ENCODE results near the gene KRTAP5-11. TPM values are rescaled to one million over a fixed set of nuclear protein-coding genes. Genes with fewer than 3 reads are reported as not detected.

The KRTAP5-11 gene
- total RNA-seq, 4 donors from 2014 or later: not detected

- H3K27me3 ChIP-seq: no peaks in the 10 kb centered on the region
- TF ChIP-seq CTCF (IDR thresholded peaks at IDR 0.05) (no peak), POLR2A (IDR thresholded peaks at IDR 0.05) (no peak)
- no peak within 1 kb of the TSS for H3K4me3 ChIP-seq
- DNase-seq: peak in 1 of 3 donors; percentile 22
- no peak within 1 kb of the TSS for H3K27ac ChIP-seq
- H3K4me1 ChIP-seq: no peaks in the 10 kb centered on the region
- H3K9me3 ChIP-seq: no peaks in the 10 kb centered on the region
- H3K36me3 ChIP-seq: no peaks in the 10 kb centered on the region
Measured at GRCh38 chr11:71565263-71565662, 17.4 kb downstream of the KRTAP5-11 start, which contains the start of gene KRTAP5-10. Gene KRTAP5-10, plus strand, starts transcription at chr11:71565563. Its CDS starts 25 bp downstream, at chr11:71565588.

GRCh38 chr11:71564430-71564829 lies 18.2 kb downstream of the KRTAP5-11 start:
- H3K4me1 ChIP-seq: no peaks in the 10 kb centered on the region
- no peak overlapping the region for H3K27ac ChIP-seq
- H3K27me3 ChIP-seq: no peaks in the 10 kb centered on the region
- no peak overlapping the region for H3K4me3 ChIP-seq
- H3K9me3 ChIP-seq: no peaks in the 10 kb centered on the region
- DNase-seq: peak in 1 of 3 donors; percentile 8
- no peaks in the 10 kb centered on the region for H3K36me3 ChIP-seq
- TF ChIP-seq POLR2A (IDR thresholded peaks at IDR 0.05) (no peak), CTCF (IDR thresholded peaks at IDR 0.05) (no peak)

GRCh38 chr11:71563406-71563805 lies 19.3 kb downstream of the KRTAP5-11 start:
- Histone ChIP-seq H3K27ac (no peak overlapping the region), H3K9me3 (no peaks in the 10 kb centered on the region), H3K4me1 (no peaks in the 10 kb centered on the region), H3K36me3 (no peaks in the 10 kb centered on the region), H3K27me3 (no peaks in the 10 kb centered on the region), H3K4me3 (no peak overlapping the region)
- no peak for TF ChIP-seq POLR2A (IDR thresholded peaks at IDR 0.05)
- TF ChIP-seq CTCF (IDR thresholded peaks at IDR 0.05): peak in 3 of 6 experiments; percentile 7 to 27 (median 15)
- DNase-seq: peak in 2 of 3 donors; percentile 19 to 47

GRCh38 chr11:71562120-71562519 lies 20.6 kb downstream of the KRTAP5-11 start:
- DNase-seq: no peak
- TF ChIP-seq POLR2A (IDR thresholded peaks at IDR 0.05) (no peak), CTCF (IDR thresholded peaks at IDR 0.05) (no peak)
- no peaks in the 10 kb centered on the region for H3K27me3 ChIP-seq
- H3K4me3 ChIP-seq: no peak overlapping the region
- H3K36me3 ChIP-seq: no peaks in the 10 kb centered on the region
- H3K4me1 ChIP-seq: no peaks in the 10 kb centered on the region
- no peaks in the 10 kb centered on the region for H3K9me3 ChIP-seq
- H3K27ac ChIP-seq: no peak overlapping the region

- H3K27ac ChIP-seq: no peak overlapping the region
Measured at GRCh38 chr11:71558996-71559395, 23.7 kb downstream of the KRTAP5-11 start.

More at GRCh38 chr11:71558996-71559395, 23.7 kb downstream of the KRTAP5-11 start:
- TF ChIP-seq POLR2A (IDR thresholded peaks at IDR 0.05) (no peak), CTCF (IDR thresholded peaks at IDR 0.05) (no peak)
- H3K27me3 ChIP-seq: no peaks in the 10 kb centered on the region
- H3K9me3 ChIP-seq: no peaks in the 10 kb centered on the region
- no peaks in the 10 kb centered on the region for H3K36me3 ChIP-seq
- H3K4me3 ChIP-seq: no peak overlapping the region
- no peaks in the 10 kb centered on the region for H3K4me1 ChIP-seq
- no peak for DNase-seq

Data from Peyer's patch (tissue), 4 donors.